Fibroblast of skin of right biceps (primary cell): ENCODE data around the gene LYZL1.
"Not testable (repeated sequence)": the region's sequence is repeated elsewhere in the genome, so short reads cannot be mapped to it uniquely, and the experiment has no call there.

Source experiments
- DNase-seq: peaks from one replicate; pipeline ENCODE4 v3.0.0-alpha.2; 2013

The LYZL1 gene

DNA sequence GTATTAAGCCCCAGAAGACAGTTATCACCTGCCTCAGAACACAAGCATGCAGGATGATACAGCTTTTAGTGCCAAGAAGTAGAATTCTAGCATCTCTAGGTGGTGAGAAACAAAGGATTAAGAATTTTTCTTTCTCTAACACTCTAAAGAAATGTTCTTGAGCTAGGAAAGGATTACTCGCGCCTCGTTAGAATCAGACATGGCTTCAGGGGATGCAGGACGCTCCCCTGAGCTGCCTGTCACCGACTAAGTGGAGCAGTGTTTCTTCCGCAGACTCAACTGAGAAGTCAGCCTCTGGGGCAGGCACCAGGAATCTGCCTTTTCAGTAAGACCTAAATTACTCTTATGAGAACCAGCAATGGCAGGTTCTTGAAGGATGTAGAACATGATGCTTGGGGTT lies at the start of gene LYZL1:
LYZL1 (plus strand) TSS at position 165 of the 400 bp plus-strand sequence. CDS start 2,798 bp downstream, outside the sequence.
- not testable (repeated sequence) for DNase-seq

DNA sequence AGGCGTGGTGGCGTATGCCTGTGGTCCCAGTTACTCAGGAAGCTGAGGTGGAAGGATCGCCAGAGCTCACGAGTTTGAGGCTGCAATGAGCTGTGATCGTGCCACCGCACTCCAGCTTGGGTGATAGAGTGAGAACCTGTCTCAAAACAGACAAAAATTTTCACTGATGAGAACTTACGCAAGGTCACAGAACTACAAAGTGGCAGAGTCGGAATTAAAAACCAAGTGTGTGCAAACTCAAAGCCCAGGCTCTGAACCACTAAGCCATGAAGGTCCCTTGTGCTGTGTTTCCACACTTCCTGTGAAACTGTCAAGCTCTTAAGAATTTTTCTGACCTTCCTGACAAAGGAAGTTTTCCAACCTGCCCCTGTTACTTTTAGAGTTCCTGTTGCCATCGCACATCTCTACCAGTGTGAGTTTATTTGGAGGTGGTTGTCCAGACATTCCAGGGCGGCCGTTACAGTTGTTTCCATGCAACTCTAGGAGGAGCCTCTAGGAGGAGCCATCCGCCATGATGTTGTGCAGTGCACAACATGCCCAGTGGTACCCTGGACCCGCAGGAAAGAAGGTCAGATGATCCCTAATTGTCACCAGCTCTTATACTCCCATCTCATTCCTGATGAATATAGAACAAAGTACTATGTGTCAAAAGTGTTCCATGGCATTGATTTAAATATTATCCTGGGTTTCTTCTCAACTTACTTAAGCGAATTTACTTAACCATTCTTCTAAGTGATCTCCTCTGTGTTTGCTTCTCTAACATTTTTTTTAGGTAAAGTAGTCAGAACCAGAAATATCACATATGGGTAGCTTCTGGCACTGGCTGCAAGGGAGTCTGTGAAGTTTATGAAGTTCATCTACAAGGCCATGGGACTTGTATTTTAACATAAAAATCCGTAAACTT lies 49.0 kb upstream of the LYZL1 start:
- peak; percentile 31 for DNase-seq

DNA sequence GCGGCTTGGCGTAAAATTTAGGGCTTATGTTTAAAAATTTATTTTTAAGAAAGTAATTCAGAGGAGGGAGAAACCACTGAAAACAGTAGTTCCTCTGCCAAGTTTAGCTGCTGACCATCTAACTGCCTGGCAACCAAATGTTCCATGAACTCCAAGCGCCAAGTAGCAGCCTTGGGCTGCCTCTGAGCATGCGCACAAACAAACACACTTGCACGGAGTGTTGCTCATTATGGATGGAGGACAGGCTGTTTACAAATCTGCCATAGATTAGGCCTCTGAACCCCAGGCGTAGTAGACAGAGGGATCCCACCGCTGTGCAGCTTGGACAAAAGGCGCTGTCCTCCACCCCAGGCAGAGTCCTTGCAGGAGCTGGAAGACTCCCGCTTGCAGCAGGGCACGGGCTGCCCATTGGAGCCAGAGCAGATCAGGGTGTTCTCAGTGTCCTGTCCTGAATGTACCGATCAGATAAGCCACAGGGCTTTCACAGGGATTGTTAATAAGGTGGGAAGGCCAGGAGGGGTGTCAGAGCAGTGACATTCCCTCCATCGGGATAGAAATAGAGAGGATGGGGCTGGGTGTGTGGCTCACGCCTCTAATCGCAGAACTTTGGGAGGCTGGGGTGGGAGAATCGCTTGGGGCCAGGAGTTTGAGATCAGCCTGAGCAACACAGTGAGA lies 47.7 kb upstream of the LYZL1 start:
- no peak for DNase-seq

DNA sequence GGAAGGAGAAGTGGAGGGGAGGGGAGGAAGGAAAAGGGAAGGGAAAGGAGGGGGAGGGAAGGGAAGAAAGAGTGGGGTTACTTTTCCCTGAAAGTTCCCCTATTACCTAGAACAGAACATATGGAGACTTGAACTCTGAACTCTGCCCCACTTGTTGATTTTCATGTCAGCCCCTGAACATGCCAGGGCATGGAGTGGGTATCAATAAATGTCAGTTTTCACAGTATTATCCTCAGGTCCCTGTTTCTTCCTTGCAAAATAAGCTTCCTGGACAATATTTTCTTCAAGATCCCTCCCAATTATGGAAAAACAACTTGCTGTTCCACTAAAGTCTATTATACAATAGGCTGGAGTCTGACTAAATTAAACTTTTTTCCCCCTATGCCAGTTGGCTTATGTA lies 46.9 kb upstream of the LYZL1 start:
- no peak for DNase-seq

DNA sequence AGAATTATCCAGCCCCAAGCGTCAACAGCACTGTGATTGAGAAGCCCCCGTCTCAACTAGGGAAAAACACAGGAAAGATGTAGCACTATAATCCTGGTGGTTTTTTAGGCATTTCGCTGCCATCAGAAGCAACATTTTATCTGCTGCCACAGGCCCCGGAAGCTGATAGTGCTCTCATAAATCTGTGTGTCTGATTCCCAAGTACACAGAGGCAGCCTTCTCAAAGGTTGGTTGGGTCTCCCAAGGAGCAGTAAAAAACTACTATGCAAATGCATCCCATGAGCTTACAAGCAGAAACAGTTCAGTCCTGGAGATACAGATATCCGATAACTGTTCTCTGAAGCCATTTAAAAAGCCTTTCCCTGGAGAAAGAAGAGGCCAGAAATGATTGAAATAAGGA lies 45.8 kb upstream of the LYZL1 start:
- no peak for DNase-seq

DNA sequence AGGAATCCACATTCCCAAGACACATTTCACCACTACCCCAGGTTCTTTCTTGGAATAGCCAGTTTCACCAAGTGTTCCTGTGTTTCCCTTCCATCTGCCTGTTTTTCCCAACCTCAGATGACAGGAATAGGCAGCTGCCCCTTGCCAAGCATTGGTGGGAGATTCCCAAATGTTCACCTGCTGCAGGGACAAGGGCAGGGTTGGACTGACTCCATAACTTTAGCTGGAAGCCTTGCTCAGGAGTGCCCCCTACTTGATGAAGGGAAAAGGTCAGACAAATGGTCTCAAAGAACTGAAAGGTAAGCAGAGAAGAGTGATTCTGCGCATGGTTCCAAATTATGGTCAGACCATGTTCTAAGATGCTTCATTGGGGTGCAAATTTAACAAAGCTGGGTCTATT lies 45.1 kb upstream of the LYZL1 start:
- no peak for DNase-seq

DNA sequence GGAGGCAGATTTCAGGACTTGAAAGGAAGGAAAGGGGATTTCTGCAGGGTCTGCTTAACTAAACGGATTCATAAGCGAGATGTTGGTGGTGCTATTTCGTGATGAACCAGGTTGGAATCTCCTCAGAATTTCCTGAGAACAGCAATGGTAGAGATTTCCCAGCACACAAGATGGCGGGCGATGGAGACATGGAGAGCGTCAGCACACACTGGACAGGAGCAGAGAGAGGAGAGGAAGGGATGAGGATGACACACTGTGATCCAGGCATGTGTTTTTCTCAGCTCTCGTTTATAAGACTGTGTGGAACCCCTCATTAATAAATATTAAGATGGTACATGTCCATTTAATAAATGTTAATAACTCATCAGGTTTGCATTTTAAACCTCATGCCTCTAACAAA lies 43.9 kb upstream of the LYZL1 start:
- no peak for DNase-seq

DNA sequence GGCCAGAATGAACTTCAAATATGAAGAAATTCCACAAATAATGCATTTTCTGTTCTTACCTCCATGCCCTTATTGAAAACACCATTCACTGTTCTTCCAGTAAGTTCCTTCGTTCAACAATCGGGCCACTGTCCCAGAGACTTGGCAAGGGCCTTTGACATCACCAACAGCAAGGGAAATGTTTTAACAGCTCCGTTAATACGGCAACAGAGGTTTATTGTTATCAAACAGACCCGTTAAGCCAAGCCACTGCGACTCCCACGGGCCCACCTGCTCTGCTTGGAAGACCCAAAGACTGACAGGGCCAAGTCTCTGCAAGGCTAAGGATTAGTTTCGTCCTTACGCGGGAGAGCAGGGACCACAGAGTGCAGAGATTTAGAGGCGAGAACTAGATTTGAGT lies 43.4 kb upstream of the LYZL1 start:
- no peak for DNase-seq

DNA sequence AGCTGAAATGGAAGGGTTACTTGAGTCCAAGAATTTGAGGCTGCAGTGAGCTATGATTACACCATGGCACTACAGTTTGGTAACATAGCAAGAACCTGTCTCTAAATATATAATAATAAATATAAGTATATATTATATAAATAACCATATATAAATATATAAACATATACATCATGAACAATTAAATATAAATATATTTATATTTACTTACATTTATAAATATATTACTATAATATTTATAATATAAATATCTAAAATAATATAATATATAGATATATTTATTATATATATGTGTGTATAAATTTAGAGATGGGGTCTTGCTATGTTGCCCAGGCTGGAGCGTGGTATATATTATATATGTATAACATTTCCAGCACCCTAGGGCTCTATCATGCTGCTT lies 42.4 kb upstream of the LYZL1 start:
- no peak for DNase-seq

DNA sequence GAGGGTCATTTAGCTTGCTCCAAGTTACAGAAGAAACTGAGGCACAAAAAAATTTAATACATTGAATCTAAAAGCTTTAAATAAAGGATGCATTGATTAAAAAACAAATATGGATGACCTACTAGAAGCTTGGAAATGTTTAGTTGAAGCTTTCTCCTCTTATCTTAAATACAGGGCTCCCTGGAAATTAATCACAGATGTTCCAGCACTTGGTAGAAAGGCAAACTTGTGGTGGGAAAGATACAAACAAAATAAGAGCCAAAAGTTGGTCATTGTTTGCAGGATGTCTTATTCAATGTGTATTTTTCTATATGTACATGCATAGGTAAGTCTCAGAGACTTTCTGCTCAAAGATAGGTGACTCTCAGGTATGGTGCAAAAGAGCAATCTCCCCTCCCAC lies 40.7 kb upstream of the LYZL1 start:
- no peak for DNase-seq

DNA sequence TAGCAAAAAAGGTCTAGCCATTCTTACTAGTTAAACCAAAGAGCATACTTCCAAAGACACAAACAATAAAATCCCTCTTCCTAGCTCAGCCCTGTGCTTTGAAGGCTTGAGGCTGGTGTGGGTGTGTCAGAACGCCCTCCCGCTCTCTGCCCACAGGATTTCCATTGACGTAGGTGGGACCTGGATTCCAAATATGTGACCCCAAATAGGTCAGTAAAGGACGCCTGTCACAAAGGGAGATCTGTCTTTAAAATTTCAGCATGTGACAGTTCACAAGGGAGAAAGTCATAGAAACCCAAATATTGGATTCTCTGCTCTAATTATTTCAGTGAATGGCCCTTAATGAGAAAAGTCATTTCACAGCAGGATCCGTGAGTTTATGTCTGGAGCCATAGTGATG lies 39.9 kb upstream of the LYZL1 start:
- DNase-seq = no peak

DNA sequence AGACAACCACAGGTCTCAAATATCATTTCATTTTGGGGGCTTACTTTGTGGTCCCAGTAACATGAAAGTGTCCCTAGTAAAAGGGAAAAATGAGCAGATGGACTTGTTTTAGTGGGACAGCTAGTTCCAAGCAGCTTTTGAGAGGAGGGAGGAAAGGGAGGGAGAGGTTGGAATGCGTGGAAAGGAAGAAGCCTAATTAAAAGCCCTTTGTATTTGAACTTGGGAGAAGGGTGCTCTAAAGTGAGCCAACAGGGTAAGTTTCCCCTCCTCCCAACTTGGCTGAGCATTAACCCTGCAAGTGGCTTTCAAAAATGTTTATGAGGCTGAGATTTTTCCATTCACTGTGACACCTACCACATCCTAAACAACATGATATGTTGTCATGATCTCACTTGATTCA lies 38.8 kb upstream of the LYZL1 start:
- DNase-seq = no peak

DNA sequence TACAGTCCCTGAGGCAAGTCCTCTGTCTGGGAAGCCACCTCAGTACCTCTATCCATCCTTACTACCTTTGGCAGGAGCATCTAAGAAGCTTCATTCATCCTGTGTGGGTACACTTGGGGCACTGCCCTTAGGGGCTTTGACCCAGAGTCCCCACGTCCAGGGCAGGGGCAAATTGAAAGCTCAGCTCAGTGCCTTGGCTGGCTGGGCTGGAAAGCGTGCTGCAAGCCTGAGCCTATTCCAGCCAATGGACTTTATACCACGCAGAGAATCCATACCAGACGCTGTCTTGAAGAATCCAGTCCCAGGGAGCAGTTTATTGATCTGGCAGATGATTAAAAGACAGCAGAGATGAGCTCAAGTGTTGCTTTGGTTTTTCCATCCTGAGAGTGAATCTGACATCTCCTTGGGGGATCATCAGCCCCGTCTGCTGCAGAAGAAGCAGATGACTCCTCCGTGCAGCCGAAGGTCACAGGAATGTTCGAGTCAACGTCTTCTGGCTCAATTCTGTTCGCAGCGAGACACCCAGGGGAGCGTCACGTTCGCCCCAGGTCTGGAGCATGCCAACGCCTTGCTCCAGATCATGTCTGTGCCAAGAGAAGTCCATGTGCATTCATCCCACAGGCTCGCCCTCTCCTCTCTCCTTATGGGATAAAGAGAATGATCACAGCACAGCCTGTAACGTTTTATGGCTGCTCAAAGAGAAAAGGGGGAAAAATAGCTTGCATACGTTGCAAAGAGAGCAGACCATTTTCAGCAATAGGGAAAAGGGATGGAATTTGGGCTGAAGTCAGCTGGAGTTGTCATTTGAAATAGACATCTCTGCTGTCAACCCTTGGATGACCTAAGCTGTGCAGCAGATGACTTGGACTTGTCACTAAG lies 35.8 kb upstream of the LYZL1 start:
- peak; percentile 50 for DNase-seq

DNA sequence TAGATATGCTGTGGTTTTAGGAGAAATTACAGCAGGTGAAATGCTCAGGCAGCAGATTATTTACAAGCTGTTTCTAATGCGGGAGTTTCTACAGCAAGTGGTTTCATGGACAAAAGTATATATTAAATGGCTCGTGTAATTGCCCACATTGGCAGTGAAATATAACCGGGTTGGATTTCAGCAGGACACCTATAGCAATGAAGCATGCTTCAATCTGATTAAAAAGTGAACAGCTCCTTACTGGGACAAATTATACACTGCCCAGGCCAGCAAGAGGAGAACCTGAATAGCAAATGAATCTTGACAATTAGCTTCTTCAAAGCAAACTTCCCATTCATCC lies 35.2 kb upstream of the LYZL1 start:
- DNase-seq = no peak

DNA sequence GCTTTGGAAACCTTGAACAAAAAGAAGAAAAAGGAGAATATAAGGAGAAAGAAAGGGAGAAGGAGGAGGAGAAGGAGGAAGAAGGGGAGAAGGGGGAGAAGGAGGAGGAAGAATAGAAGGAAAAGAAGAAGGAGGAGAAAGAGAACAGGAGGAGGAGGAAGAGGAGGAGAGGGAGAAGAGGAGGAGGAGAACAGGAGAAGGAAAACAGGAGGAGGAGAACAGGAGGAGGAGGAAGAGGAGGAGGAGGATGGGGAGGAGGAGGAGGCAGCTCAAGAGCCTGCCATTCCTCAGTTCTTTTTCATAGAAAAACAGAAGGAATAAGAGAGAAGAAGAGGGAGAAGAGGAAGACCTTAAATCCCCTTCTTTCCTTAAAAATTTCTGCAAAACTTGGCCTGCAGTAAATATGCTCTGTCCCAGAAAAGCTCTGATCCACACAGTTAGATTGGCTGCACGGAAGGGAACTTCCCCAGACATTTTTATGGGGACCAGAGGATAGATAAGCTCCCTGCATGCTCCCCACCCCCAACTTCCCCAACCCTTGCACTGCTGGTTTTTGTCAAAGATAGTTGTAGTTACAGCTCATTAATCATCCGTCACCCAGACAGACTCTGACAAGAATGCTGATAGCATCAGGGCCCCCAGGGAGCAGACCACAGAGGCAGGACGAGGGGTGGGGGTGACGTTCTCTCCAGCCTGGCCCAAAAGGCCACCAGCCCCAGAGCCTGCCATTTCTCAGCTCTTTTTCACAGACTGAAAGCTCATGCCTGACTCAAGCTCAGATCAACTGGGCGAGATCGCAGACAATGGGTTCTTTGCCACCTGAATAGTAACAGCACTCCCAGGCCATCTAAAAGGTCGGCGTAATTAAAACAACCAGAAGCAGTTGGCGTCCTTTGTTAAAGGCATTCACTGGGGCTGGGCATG lies 34.5 kb upstream of the LYZL1 start:
- peak; percentile 84 for DNase-seq

DNA sequence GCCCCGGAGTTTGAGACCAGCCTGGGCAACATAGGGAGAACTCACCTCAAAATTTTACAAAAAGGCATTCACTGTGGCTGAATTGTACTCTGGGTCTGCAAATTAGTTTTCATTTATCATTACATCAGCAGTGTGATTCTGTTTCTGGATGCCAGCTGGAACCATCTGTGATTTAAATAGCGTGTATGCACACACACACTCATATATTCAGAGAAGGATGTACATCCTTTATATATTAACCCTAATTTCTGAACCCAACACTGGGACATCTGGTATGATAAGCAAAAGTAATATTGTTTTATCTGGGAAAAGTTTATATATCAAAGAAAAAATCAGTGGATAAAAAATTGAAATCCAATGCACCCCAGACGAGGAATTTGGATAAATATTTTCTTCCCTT lies 33.8 kb upstream of the LYZL1 start:
- no peak for DNase-seq

DNA sequence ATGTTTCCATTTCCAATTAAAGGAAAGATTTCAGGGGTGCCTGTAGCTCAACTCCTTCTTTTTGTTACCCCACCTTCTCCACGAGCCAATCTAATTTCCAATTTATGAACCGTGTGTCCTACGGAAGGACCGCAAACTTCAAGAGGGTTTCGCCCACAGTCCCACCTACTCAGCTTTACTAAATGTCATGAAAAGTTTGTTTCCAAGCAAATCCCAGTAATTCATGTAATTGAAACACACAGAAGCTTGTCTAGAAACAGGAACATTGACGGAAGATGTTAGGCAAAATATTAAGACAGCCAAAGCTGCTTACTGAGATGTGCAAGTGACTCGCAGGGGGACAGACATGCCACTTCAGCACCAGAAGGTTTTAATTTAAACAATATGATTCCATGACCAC lies 32.9 kb upstream of the LYZL1 start:
- no peak for DNase-seq

DNA sequence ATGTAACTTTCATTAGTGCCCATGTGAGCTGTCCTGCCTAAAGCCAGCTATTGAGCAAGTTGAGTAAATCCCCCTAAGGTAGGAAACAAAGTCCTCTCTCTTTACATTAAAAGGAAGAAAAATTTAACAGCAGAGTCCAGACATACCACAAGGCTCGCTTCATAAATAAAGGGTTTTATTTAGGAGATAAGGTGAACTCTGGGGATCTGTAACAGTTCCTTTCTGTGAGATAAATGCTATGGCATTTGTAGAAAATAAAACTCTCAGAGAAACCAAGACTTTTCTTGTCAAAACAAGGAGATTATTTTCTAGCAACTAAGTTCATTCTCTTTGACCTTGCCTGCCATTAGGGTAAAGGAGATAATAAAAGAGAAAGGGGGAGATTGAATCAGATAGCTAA lies 32.3 kb upstream of the LYZL1 start:
- DNase-seq = peak; percentile 32

DNA sequence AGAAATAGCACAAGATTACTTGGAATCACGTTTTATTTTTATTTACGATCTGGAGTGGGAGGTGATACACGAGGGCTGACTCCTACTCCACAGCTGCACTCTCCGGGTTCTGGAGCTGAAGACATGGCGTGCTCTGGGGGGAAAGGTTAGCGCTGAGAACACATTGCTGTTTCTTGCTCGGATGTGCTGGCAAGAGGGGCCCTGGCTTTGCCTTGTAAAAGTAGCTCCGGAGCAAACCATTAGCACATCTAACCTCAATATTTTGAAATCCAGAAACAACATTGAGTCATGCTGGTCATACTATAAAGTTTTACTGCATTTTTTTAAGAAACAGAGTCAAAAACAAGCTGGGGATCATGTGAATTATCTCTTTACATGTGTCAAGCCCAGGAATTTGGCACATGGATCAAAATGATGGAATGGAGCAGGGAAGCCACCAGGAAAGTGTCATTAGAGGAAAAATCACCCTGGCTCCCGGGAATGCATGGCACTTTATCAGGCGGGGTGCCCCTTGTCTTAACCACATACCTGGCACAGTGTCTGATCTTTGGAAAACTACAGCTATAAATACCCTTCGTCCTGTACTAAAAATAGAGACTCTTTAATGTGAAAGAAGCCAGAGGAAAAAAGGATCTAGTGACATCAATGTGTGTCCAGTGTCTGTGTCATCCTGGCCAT lies 31.6 kb upstream of the LYZL1 start:
- peak; percentile 85 for DNase-seq

DNA sequence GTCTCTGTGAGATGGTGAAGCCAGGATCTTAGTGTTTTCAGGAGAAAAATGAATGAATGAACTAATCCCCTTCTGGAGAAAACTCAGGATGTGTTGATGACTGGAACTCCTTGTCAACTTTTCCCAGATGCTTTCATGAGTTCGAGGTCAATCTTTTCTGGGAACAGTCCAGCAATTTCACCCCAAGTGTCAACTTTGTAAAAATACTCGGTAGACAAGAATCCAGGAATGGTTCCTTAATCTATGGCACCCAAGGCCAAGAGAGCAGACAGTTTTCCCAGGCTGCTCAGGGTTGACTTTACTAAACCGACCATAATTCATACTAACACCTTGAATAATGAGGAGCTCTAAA lies 31.1 kb upstream of the LYZL1 start:
- no peak for DNase-seq

DNA sequence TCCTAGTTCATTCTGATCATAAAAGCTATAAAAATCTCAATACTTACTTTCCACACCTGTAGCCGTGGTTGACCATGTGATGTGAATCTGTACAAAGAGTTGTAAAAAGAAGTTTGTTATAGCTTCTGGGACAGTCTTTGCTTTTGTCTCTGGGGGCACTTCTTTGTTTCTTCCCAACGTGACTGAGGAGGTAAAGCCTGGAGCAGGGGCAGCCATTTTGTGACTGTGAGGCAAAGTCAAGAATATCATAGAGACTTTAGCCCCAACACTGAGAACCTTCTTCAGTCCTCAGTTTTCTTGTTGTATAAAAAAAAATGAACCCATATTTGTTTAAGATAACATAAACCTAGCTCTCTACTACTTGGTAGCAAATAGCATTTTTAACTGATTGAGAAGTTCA lies 29.4 kb upstream of the LYZL1 start:
- no peak for DNase-seq

DNA sequence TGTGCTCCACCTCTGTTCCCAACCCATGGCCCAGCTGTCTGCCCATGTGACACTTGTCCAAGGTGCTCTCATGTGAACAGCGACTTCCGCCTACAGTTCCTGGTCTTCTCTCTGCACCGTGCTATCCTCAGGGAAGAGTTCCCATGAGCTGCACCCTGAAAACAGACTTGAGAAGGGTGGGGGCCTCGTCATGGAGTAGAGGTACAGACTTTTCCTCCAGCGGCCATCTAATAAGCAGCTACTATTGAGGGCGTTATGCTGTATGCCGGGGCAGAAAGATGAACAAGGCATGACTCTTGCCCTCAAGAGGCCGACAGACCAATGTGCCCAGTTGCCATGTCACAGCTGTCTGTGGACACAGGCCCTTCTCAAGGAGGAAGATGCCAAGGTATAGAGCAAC lies 25.4 kb upstream of the LYZL1 start:
- DNase-seq = no peak
